Measurements from ENCODE around the gene CSTPP1.

DNA sequence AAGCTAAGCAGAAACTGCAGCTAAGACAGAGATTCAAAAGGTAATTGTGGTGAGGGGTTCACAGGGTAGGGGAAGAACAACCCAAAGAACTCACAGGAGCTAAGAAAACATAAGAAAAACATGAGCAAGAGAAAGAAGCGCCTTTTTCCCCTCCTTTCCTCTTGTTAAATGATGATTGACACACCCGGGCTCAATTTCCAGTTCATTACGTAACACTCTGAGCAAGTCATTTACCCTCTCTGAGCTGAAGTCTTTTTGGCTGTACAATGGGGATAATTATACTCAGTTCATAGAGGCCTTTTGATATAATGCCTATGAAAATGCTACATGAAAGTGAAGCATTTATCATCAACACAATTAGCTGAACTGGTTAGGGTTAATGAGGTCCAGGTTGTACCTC lies 35.4 kb upstream of the CSTPP1 start:
- no peak for TF ChIP-seq SIN3A (conservative IDR thresholded peaks at IDR 0.05 in 1 of 2, IDR thresholded peaks at IDR 0.05 in 1 of 2; ENCODE audit: low read depth in 1 of 2, low read length in 2 of 2)
- TF ChIP-seq TAF7 (optimal IDR thresholded peaks at IDR 0.05; ENCODE audit: borderline replicate concordance, low read depth, low read length) = no peak
- TF ChIP-seq EGR1 (IDR thresholded peaks at IDR 0.05; ENCODE audit: borderline replicate concordance, low read depth, low read length) = no peak
- TF ChIP-seq, protein P1, sequence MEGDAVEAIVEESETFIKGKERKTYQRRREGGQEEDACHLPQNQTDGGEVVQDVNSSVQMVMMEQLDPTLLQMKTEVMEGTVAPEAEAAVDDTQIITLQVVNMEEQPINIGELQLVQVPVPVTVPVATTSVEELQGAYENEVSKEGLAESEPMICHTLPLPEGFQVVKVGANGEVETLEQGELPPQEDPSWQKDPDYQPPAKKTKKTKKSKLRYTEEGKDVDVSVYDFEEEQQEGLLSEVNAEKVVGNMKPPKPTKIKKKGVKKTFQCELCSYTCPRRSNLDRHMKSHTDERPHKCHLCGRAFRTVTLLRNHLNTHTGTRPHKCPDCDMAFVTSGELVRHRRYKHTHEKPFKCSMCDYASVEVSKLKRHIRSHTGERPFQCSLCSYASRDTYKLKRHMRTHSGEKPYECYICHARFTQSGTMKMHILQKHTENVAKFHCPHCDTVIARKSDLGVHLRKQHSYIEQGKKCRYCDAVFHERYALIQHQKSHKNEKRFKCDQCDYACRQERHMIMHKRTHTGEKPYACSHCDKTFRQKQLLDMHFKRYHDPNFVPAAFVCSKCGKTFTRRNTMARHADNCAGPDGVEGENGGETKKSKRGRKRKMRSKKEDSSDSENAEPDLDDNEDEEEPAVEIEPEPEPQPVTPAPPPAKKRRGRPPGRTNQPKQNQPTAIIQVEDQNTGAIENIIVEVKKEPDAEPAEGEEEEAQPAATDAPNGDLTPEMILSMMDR (IDR thresholded peaks at IDR 0.05; ENCODE audit: control extremely low read depth in 1 of 3, insufficient read depth in 1 of 3, low read depth in 1 of 3, low read length in 3 of 3) = no peak
- TF ChIP-seq RFX5 (IDR thresholded peaks at IDR 0.05; ENCODE audit: borderline replicate concordance, low read depth, low read length) = no peak
- no peak for TF ChIP-seq EZH2 (IDR thresholded peaks at IDR 0.05; ENCODE audit: low read depth, low read length, severe bottlenecking)
- TF ChIP-seq SIRT6 (IDR thresholded peaks at IDR 0.05; ENCODE audit: low read length) = no peak
- TF ChIP-seq ATF3 (IDR thresholded peaks at IDR 0.05; ENCODE audit: insufficient read depth, low read depth, low read length) = no peak
- TF ChIP-seq HDAC2 (IDR thresholded peaks at IDR 0.05; ENCODE audit: borderline replicate concordance in 1 of 2, low read depth in 2 of 2, low read length in 2 of 2) = no peak
- no peak for TF ChIP-seq RBBP5 (IDR thresholded peaks at IDR 0.05; ENCODE audit: borderline replicate concordance, low read depth, low read length)
- no peak for TF ChIP-seq SP1 (IDR thresholded peaks at IDR 0.05; ENCODE audit: low read depth, low read length)
- TF ChIP-seq HDAC6 (IDR thresholded peaks at IDR 0.05; ENCODE audit: low read depth, low read length) = no peak
- TF ChIP-seq GTF2F1 (IDR thresholded peaks at IDR 0.05; ENCODE audit: borderline replicate concordance, low read depth, low read length) = no peak
